ENCODE results near the gene DNAJC3.
"Not testable (repeated sequence)": the region's sequence is repeated elsewhere in the genome, so short reads cannot be mapped to it uniquely, and the experiment has no call there.

DNAJC3 gene

GRCh38 chr13:95676762-95677563 lies at the start of gene DNAJC3:
DNAJC3 (plus strand) TSS chr13:95677139; CDS start chr13:95677256, 117 bp downstream.
- DNase-seq, result peak; percentile 74 to 94

DNA sequence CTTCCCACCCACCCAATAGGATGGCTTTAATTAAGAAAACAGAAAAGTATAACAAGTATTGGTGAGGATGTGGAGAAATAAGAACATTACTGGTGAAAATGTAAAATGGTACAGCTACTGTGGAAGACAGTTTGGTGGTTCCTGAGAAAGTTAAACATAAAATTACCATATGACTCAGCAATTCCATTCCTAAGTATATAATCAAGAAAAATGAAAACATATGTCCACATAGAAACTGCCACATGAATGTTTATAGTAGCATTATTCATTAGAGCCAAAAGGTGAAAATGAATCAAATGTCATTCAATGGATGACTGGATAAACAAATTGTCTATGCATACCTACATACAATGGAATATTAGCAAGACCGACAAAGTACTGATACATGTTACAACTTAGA lies 49.3 kb upstream of the DNAJC3 start:
- DNase-seq, result no peak

DNA sequence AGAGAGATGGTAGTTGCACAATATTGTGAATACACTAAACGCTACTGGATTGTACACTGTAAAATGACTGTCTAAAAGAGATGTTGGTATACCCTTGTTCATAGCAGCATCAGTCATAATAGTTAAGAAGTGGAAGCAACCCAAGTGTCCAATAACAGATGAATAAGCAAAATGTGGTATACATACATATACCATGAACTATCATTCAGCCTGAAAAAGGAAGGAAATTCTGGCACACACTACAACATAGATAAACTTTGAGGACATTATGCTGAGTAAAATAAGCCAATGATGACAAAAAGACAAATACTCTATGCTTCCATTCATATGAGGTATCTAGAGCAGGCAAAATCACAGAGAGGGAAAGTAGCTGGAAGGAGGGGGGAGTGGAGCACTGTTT lies 48.5 kb upstream of the DNAJC3 start:
- no peak for DNase-seq

DNA sequence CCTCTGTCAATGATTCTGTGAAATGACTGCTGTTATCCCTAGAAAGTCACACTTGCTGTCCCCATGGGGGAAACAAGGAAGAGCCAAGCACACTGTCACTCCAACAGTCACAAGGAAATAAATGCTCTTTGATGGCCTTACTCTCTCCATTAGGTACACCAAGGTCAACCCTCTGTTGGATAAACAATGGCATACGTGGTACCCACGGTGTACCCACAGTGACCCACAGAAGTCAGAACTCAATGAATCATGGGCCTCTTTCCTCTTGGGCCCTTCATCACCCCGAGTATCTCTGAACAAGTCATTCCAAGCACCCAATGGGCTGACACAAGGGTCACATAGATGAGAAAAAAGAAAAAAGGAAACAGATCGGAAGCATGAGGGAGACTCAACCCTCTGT lies 47.9 kb upstream of the DNAJC3 start:
- DNase-seq, result no peak

GRCh38 chr13:95630593-95630992 lies 46.3 kb upstream of the DNAJC3 start:
- DNase-seq, result no peak

DNA sequence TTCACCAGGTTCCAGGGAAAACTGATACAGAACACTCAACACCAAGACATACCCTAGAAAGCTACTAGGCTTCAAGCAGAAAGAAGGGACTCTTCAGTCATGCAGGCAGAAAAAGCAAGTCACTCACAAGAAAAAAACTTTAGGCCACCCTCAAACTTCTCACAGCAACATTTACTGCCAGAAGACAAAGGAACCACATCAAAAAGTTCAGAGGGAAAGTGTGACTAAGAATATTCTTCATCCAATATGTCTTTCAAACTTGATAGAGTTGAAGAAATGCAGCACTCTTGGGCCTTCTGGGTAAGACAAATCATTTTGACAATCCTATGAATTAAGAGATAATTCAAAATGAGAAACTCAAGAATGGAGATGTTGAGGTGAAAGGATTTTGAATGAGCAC lies 40.1 kb upstream of the DNAJC3 start:
- no peak for DNase-seq

- no peak for DNase-seq
Measured at GRCh38 chr13:95641291-95642027, 35.5 kb upstream of the DNAJC3 start.

DNA sequence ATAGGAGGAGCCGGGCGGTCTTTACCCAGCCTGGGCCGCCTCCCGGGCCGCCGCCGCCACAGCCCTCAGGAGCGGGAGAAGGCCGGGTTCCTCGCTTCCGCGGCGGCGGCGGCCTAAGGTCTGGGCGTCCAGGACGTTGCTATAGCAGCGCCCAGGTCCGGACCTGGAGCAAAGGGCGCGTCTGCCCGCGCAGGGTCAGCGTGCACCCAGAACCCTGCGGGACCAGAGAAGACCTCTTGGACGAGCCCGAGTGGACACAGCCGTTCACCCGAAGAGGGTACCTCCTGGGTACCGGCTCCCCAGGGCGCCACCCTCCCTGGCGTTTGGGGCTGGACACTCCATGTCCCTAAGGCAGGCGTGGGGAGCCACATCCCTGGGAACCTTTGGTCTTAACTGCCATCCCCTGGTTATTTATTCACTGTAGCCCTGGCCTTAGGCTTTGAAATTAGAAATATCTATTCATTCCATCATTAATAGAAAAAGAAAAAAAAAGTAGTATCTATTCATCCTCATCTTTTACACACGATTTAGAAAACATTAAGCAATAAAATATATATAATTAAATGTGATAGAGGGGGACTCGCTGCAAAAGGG lies 34.8 kb upstream of the DNAJC3 start:
- DNase-seq, result no peak

GRCh38 chr13:95642999-95643398 lies 33.9 kb upstream of the DNAJC3 start:
- DNase-seq, result no peak

GRCh38 chr13:95643571-95643935 lies 33.4 kb upstream of the DNAJC3 start:
- DNase-seq, result peak in 1 of 2 experiments; percentile 72

GRCh38 chr13:95643936-95644598 lies 32.9 kb upstream of the DNAJC3 start:
- DNase-seq, result peak in 1 of 2 experiments; percentile 72

GRCh38 chr13:95644601-95645052 lies 32.3 kb upstream of the DNAJC3 start, which contains the start of gene DZIP1:
DZIP1 (minus strand) TSS chr13:95644706; CDS start chr13:95642029, 2,677 bp downstream.
- DNase-seq, result peak; percentile 57 to 81

- no peak for DNase-seq
Measured at GRCh38 chr13:95647321-95647720, 29.6 kb upstream of the DNAJC3 start.

DNA sequence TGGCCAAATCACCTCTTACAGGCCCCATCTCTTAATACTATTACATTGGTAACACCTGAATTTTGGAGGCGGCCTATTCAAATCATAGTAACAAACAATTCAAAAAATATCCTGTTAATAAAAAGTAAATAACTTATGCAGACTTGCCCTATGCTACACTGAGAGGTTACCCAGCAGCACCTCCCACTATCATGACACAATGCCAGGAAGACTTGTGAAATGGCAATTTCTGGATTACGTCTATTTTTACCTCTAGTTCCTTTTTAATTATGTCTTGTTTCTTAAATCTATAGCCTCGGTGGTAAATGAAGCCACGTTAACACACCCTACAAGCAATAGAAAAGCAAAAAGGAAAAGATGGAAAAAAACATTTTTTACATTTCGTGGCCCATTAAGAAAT lies 26.2 kb upstream of the DNAJC3 start:
- DNase-seq, result no peak

GRCh38 chr13:95652244-95652764 lies 24.6 kb upstream of the DNAJC3 start:
- DNase-seq, result no peak

GRCh38 chr13:95652821-95653220 lies 24.1 kb upstream of the DNAJC3 start:
- DNase-seq, result no peak

DNA sequence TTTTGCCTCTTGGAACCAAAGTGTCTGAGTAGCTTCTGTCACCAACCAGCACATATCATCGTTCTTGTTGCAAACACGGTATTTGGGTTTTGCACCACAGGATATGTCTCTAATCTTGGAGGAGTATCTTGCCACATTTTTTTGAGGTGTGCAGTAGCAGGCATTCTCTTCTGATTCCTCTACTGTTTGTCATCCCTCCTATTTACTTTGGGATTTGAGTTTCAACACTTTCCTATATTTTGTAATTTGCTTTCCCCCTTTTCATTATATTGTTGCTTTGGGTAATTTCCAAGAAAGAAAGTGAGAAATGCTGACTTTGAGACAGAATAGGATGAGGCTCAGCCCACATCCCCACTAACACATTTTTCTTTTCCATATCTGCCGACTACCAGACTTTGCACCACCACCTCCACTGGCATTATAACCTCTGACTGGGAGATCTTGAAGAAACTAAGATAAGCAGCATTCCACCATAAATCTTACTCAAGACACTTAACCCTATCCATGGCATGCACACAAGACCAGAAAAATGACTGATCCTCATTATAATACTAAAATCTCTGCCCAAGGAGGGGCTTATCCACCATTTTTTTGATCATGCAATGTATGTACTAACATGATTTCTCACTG lies 20.4 kb upstream of the DNAJC3 start:
- no peak for DNase-seq

DNA sequence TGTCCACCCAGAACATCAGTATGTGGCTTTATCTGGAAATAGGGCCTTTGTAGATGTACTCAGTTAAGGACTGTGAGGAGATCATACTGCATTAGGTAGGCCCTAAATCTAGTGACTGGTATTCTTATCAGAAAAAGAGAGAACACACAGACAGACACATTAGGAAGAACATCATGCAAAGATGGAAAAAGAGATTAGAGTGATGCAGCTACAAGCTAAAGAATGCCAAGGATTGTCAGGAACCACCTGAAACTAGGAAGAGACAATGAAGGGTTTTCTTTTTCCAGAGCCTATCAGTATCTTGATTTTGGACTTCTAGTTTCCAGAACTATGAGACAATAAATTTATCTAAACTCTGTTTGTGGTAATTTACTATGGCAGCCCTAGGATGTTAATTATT lies 17.4 kb upstream of the DNAJC3 start:
- no peak for DNase-seq

DNA sequence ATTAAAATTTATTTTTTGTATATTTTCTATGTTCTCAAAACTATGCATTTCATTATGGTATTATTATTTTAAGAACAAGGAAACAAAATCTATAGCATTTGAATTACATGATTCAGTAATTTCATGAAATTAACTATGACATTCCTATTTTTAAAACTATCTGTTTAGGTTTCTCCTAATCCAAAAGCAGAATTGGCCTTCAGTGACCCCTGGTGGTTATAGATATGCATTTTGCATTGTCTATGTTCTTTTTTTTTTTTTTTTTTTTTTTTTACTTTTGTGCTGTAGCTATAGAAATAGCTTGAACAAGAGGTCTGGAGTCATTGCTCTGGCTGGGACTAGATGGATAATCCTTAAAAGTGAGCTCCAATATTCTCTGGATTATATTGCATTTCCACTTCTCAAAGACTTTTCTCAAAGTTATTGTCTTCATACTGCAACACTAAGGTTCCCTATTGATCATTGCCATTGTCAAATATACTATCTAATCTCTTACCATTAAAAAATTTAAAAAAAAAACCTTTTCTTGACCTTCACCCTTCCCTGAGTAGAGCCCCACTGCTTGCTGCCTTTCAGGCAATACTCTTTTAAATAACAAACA lies 15.9 kb upstream of the DNAJC3 start:
- peak in 1 of 2 experiments; percentile 51 for DNase-seq

- DNase-seq, result not testable (repeated sequence)
Measured at GRCh38 chr13:95667235-95667634, 9.7 kb upstream of the DNAJC3 start.

DNA sequence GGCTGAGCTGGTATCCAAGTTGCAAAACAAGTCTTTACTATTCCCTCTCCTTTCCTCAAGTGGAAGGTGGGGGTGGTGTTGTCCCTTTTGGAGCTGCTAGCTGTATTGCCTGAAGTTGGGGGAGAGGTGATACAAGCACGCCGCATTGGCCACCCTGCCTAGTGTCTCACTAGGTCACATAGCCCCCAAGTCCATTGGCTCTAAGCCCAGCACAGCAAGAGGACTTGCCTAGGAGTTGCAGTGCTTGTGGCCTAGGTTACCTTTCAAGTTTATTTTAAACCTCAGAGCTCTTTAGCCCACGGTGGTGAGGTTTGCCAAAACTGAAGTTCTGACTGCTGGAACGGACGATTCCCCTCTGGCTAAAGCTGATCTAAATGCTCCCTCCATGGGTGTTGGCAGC lies 5.3 kb upstream of the DNAJC3 start:
- DNase-seq, result no peak
